ENCODE data around the gene FUOM. TPM values are rescaled to one million over a fixed set of nuclear protein-coding genes. Genes with fewer than 3 reads are reported as not detected.
A peak's percentile ranks its signal among the peaks of the same experiment; 100 is the strongest.

The FUOM gene
- total and polyA plus RNA-seq, 7 donors, result 3.0 to 9.1 (median 5.4) TPM

- ATAC-seq, result no peak
- 81 to 93% (median 84%) methylated on average over 15 to 16 of the region's 16 CpGs for WGBS, 3 donors
These were observed 3.7 kb downstream of the FUOM start for GRCh38 chr10:133353988-133354605.

GRCh38 chr10:133353202-133353959 lies 4.4 kb downstream of the FUOM start:
- TF ChIP-seq CTCF (IDR thresholded peaks at IDR 0.05), result no peak
- ATAC-seq, result no peak

More at GRCh38 chr10:133353988-133354605, 3.7 kb downstream of the FUOM start:
- Histone ChIP-seq H3K27ac (no peak overlapping the region), H3K4me1 (peaks cover 4% of the 10 kb centered on the region), H3K36me3 (ENCODE audit: insufficient read depth in 1 of 2, low read depth in 1 of 2) (no peaks in the 10 kb centered on the region), H3K27me3 (ENCODE audit: insufficient read depth in 3 of 3, low read length in 2 of 3) (peaks cover 0 to 22% (median 0%) of the 10 kb centered on the region in 3 donors), H3K9me3 (no peaks in the 10 kb centered on the region), H3K4me3 (no peak overlapping the region)
- no peak for TF ChIP-seq CTCF (IDR thresholded peaks at IDR 0.05)
- no peak for DNase-seq
- intact Hi-C loops (cut with DNase I), result no loop called here

GRCh38 chr10:133351408-133352318 lies 6.2 kb downstream of the FUOM start:
- intact Hi-C loops (cut with DNase I), result no loop called here
- ATAC-seq (no peak), DNase-seq (peak in 1 of 2 donors; percentile 49)
- H3K27ac ChIP-seq, result no peak overlapping the region
- H3K27me3 ChIP-seq (ENCODE audit: insufficient read depth in 3 of 3, low read length in 2 of 3), result peaks cover 0 to 41% (median 3%) of the 10 kb centered on the region in 3 donors
- H3K4me3 ChIP-seq, result no peak overlapping the region
- no peaks in the 10 kb centered on the region for H3K9me3 ChIP-seq
- WGBS, 3 donors, result 62 to 68% (median 67%) methylated on average over 23 to 24 of the region's 24 CpGs
- no peaks in the 10 kb centered on the region for H3K36me3 ChIP-seq (ENCODE audit: insufficient read depth in 1 of 2, low read depth in 1 of 2)
- no peak for TF ChIP-seq CTCF (IDR thresholded peaks at IDR 0.05)
- H3K4me1 ChIP-seq, result peaks cover 2% of the 10 kb centered on the region

More at GRCh38 chr10:133353202-133353959, 4.4 kb downstream of the FUOM start:
- 67 to 79% (median 69%) methylated on average over 16 of the region's 16 CpGs for WGBS, 3 donors
- intact Hi-C loops (cut with DNase I), result no loop called here
- Histone ChIP-seq H3K4me3 (no peak overlapping the region), H3K27ac (no peak overlapping the region), H3K27me3 (ENCODE audit: insufficient read depth in 3 of 3, low read length in 2 of 3) (peaks cover 0 to 23% (median 0%) of the 10 kb centered on the region in 3 donors), H3K4me1 (peaks cover 4% of the 10 kb centered on the region), H3K36me3 (ENCODE audit: insufficient read depth in 1 of 2, low read depth in 1 of 2) (no peaks in the 10 kb centered on the region), H3K9me3 (no peaks in the 10 kb centered on the region)
- DNase-seq, result peak in 1 of 2 donors; percentile 32

- H3K27me3 ChIP-seq (ENCODE audit: insufficient read depth in 3 of 3, low read length in 2 of 3), result peaks cover 0 to 46% (median 7%) of the 10 kb centered on the region in 3 donors
- DNase-seq, result peak in 1 of 2 donors; percentile 46
- ATAC-seq, result no peak
- no peaks in the 10 kb centered on the region for H3K9me3 ChIP-seq
- TF ChIP-seq CTCF (IDR thresholded peaks at IDR 0.05), result no peak
- H3K4me1 ChIP-seq, result no peaks in the 10 kb centered on the region
- intact Hi-C loops (cut with DNase I), result no loop called here
- H3K4me3 ChIP-seq, result no peak overlapping the region
- WGBS, 3 donors, result 20 to 32% (median 20%) methylated on average over 13 of the region's 13 CpGs
- no peak overlapping the region for H3K27ac ChIP-seq
- H3K36me3 ChIP-seq (ENCODE audit: insufficient read depth in 1 of 2, low read depth in 1 of 2), result no peaks in the 10 kb centered on the region
These were observed 6.9 kb downstream of the FUOM start for GRCh38 chr10:133350950-133351329.
